ENCODE results near the gene PODN. TPM values are rescaled to one million over a fixed set of nuclear protein-coding genes. Genes with fewer than 3 reads are reported as not detected.

The PODN gene
- total RNA-seq, 1 experiment from 2014 or later = not detected

DNA sequence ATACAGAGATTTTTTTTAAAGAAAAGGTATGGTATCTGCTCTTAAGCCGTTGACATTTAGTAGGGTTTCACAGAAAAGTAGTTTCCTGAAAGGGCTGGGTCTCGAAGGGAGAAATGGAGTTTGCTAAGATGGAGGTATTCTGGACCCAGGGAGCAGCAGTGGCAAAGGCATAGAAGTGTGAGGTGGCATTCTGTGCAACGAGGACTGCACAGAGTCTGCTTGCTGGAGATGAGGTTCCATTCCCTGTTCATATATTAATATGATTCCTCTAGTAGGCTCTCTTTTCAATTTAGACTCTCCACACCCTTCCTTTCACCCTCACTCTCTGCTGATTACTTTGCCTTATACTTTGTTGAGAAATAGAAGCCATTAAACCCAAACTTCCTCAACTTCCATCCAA lies 38.5 kb upstream of the PODN start:
- intact Hi-C loops (cut with micrococcal nuclease; ENCODE audit: unreplicated experiment) = no loop called here
- Histone ChIP-seq H3K27ac (ENCODE audit: low read depth, low read length, poor library complexity, severe bottlenecking) (no peak overlapping the region), H3K9me3 (ENCODE audit: low read depth, low read length, poor library complexity, severe bottlenecking) (no peaks in the 10 kb centered on the region), H3K4me1 (ENCODE audit: insufficient read depth, low read length, poor library complexity, severe bottlenecking) (no peaks in the 10 kb centered on the region), H3K36me3 (ENCODE audit: insufficient read depth, low read length, poor library complexity, severe bottlenecking) (no peaks in the 10 kb centered on the region), H3K27me3 (replicated peaks; ENCODE audit: insufficient read depth, low read depth, low read length, poor library complexity) (no peaks in the 10 kb centered on the region), H3K4me3 (ENCODE audit: low read depth, low read length, poor library complexity, severe bottlenecking) (no peak overlapping the region)
- no peak for DNase-seq (ENCODE audit: low spot score)
- no TSS peak for BruUV-seq (replicated peaks)
- CTCF ChIA-PET = no interaction called here
- TF ChIP-seq, protein P1, sequence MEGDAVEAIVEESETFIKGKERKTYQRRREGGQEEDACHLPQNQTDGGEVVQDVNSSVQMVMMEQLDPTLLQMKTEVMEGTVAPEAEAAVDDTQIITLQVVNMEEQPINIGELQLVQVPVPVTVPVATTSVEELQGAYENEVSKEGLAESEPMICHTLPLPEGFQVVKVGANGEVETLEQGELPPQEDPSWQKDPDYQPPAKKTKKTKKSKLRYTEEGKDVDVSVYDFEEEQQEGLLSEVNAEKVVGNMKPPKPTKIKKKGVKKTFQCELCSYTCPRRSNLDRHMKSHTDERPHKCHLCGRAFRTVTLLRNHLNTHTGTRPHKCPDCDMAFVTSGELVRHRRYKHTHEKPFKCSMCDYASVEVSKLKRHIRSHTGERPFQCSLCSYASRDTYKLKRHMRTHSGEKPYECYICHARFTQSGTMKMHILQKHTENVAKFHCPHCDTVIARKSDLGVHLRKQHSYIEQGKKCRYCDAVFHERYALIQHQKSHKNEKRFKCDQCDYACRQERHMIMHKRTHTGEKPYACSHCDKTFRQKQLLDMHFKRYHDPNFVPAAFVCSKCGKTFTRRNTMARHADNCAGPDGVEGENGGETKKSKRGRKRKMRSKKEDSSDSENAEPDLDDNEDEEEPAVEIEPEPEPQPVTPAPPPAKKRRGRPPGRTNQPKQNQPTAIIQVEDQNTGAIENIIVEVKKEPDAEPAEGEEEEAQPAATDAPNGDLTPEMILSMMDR (conservative IDR thresholded peaks at IDR 0.05; ENCODE audit: low read depth, low read length) = no peak
- TF ChIP-seq EZH2 (IDR thresholded peaks at IDR 0.05; ENCODE audit: borderline replicate concordance, low read depth, low read length, poor library complexity, severe bottlenecking) = no peak
- POLR2A ChIA-PET (ENCODE audit: low non-redundant PET) = no interaction called here

DNA sequence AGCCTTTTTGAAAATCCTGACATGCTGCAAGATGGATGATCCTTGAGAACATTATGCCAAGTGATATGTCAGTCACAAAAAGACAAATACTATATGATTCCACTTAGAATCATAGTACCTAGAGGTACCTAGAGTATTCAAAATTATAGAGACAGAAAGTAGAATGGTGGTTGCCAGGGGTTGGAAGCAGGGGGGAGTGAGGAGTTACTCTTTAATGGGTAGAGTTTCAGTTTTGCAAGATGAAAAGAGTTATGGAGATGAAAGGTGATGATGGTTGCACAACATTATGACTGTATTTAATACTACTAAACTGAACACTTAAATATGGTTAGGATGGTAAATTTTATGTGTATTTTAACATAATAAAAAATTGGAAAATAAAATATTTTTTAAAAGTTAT lies 37.9 kb upstream of the PODN start:
- POLR2A ChIA-PET (ENCODE audit: low non-redundant PET) = no interaction called here

DNA sequence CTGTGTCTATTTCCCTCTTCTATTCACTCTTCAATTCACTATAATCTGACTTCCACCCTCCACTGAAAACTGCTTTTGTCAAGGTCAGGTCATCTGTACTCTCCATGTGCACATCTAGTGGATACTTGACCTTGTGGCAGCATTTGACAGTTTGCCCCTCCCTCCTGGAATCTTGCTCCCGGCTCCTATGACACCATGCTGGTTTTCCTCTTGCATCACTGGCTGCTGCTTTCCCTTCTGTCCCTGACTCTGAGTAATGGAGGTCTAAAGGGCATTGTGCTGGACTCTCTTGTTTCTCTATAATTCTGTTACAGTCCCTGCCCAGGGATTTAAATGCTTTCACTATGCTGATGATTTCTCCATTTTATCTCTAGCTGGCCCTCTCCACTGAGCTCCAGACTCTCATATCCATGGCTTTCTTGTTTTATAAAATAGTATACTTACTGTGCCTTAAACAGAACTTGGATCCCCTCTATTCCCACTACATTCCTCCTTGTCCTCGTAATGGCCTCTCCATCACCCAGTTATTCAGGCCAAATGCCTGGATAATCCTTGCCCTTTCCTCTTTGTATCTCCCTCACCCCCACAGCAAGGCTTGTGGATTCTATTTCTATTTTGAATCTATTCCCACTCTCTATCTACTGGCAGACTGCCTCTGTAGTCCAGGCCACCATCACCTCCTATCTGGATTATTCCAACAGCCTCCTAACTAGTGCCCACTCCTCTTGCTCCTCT lies 36.8 kb upstream of the PODN start:
- TF ChIP-seq, protein P1 (conservative IDR thresholded peaks at IDR 0.05; ENCODE audit: low read depth, low read length) = no peak
- TF ChIP-seq EZH2 (IDR thresholded peaks at IDR 0.05; ENCODE audit: borderline replicate concordance, low read depth, low read length, poor library complexity, severe bottlenecking) = no peak
- intact Hi-C loops (cut with micrococcal nuclease; ENCODE audit: unreplicated experiment) = no loop called here
- ChIA-PET POLR2A (ENCODE audit: low non-redundant PET) (no interaction called here), CTCF (no interaction called here)
- H3K4me3 ChIP-seq (ENCODE audit: low read depth, low read length, poor library complexity, severe bottlenecking) = no peak overlapping the region
- no peaks in the 10 kb centered on the region for H3K27me3 ChIP-seq (replicated peaks; ENCODE audit: insufficient read depth, low read depth, low read length, poor library complexity)
- H3K9me3 ChIP-seq (ENCODE audit: low read depth, low read length, poor library complexity, severe bottlenecking) = no peaks in the 10 kb centered on the region
- no peak for DNase-seq (ENCODE audit: low spot score)
- BruUV-seq (replicated peaks) = no TSS peak
- H3K36me3 ChIP-seq (ENCODE audit: insufficient read depth, low read length, poor library complexity, severe bottlenecking) = no peaks in the 10 kb centered on the region
- H3K4me1 ChIP-seq (ENCODE audit: insufficient read depth, low read length, poor library complexity, severe bottlenecking) = no peaks in the 10 kb centered on the region
- H3K27ac ChIP-seq (ENCODE audit: low read depth, low read length, poor library complexity, severe bottlenecking) = no peak overlapping the region

More for the DNA sequence above, 37.9 kb upstream of the PODN start:
- no TSS peak for BruUV-seq (replicated peaks)
- H3K27me3 ChIP-seq (replicated peaks; ENCODE audit: insufficient read depth, low read depth, low read length, poor library complexity) = no peaks in the 10 kb centered on the region
- CTCF ChIA-PET = no interaction called here
- intact Hi-C loops (cut with micrococcal nuclease; ENCODE audit: unreplicated experiment) = no loop called here
- H3K36me3 ChIP-seq (ENCODE audit: insufficient read depth, low read length, poor library complexity, severe bottlenecking) = no peaks in the 10 kb centered on the region
- no peak for DNase-seq (ENCODE audit: low spot score)
- H3K9me3 ChIP-seq (ENCODE audit: low read depth, low read length, poor library complexity, severe bottlenecking) = no peaks in the 10 kb centered on the region
- H3K4me1 ChIP-seq (ENCODE audit: insufficient read depth, low read length, poor library complexity, severe bottlenecking) = no peaks in the 10 kb centered on the region
- no peak overlapping the region for H3K4me3 ChIP-seq (ENCODE audit: low read depth, low read length, poor library complexity, severe bottlenecking)
- no peak overlapping the region for H3K27ac ChIP-seq (ENCODE audit: low read depth, low read length, poor library complexity, severe bottlenecking)
- TF ChIP-seq, protein P1 (conservative IDR thresholded peaks at IDR 0.05; ENCODE audit: low read depth, low read length) = no peak
- no peak for TF ChIP-seq EZH2 (IDR thresholded peaks at IDR 0.05; ENCODE audit: borderline replicate concordance, low read depth, low read length, poor library complexity, severe bottlenecking)

All from A673 (cell line).